Cortex of kidney (tissue), 1 donor: Measurements from ENCODE around the gene CHRNE.

Experiments used
- DNase-seq: peaks from one replicate; lab custom pipeline; 2025; lab: John Stamatoyannopoulos, UW

The CHRNE gene

GRCh38 chr17:4854111-4854681 is 48.7 kb downstream of the CHRNE start:
- no peak for DNase-seq

GRCh38 chr17:4853208-4853671 is 49.7 kb downstream of the CHRNE start:
- DNase-seq, result no peak

GRCh38 chr17:4852567-4853207 is 50.2 kb downstream of the CHRNE start:
- DNase-seq, result no peak

- no peak for DNase-seq
Measured at GRCh38 chr17:4851084-4851483, 51.8 kb downstream of the CHRNE start.

- DNase-seq, result no peak
Measured at GRCh38 chr17:4850246-4850645, 52.7 kb downstream of the CHRNE start.

- no peak for DNase-seq
Measured at GRCh38 chr17:4849011-4849536, 53.8 kb downstream of the CHRNE start.
